Measurements from ENCODE around the gene SLC44A3. TPM values are rescaled to one million over a fixed set of nuclear protein-coding genes. Genes with fewer than 3 reads are reported as not detected.

SLC44A3 gene
- total and polyA plus RNA-seq, 2 of the 13 experiments (the other 11 are each of a cell fraction or from before 2014, with no cell fraction given) = 6.8 to 14.1 TPM

DNA sequence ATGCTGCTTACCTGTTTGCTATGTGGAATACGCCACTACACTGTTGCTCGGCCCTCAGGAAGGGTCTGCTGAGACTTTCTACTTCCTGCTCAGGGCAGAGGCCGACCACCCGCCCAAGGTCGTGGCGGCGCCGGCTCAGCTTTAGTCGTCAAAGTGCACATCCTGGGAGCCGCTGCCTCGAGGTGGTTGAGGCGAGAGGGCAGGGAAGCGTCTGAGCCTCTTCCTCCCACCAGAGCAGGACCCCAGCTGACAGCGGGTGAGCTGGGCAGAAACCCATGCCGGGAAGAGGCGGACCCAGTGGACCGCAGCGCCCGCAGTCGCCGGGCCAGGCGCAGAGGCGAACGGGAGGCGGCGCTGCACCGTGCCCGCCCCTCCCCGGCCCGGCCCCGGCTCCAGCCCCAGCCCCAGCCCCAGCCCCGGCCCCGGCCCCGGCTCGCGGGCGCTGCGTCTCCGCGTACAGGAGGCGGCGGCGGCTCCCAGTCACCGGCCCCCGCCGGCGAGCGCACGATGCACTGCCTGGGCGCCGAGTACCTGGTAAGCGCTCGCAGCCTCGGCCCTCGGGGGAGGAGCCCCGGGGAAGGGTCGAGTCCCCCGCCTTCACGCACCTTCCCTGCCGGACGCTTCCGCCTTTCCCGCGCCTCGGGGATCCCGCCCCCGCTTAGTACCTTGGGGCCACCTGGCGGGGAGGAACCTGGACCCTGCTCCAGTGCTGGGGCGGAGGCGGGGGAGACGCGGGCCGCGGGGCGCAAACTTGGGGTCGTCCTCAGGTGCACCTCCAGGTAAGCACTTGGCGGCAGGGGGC lies at the start of gene SLC44A3 (continued):
- TF ChIP-seq, protein P1, sequence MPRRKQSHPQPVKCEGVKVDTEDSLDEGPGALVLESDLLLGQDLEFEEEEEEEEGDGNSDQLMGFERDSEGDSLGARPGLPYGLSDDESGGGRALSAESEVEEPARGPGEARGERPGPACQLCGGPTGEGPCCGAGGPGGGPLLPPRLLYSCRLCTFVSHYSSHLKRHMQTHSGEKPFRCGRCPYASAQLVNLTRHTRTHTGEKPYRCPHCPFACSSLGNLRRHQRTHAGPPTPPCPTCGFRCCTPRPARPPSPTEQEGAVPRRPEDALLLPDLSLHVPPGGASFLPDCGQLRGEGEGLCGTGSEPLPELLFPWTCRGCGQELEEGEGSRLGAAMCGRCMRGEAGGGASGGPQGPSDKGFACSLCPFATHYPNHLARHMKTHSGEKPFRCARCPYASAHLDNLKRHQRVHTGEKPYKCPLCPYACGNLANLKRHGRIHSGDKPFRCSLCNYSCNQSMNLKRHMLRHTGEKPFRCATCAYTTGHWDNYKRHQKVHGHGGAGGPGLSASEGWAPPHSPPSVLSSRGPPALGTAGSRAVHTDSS (CRISPR knock-in tag; conservative IDR thresholded peaks at IDR 0.05) = no peak
- TF ChIP-seq ZNF775 (CRISPR knock-in tag; IDR thresholded peaks at IDR 0.05; ENCODE audit: borderline replicate concordance) (no peak), NFIB (CRISPR knock-in tag; IDR thresholded peaks at IDR 0.05; ENCODE audit: borderline replicate concordance) (no peak), MXD4 (CRISPR knock-in tag; IDR thresholded peaks at IDR 0.05) (peak; percentile 73; the same call in 1 of the 2 replicates), ZNF264 (CRISPR knock-in tag; IDR thresholded peaks at IDR 0.05) (no peak), ZFP41 (CRISPR knock-in tag; IDR thresholded peaks at IDR 0.05; ENCODE audit: borderline replicate concordance) (no peak), ZNF788 (CRISPR knock-in tag; IDR thresholded peaks at IDR 0.05; ENCODE audit: borderline replicate concordance) (no peak), TEAD3 (CRISPR knock-in tag; optimal IDR thresholded peaks at IDR 0.05; ENCODE audit: borderline replicate concordance) (peak; percentile 32), MATR3 (CRISPR knock-in tag; IDR thresholded peaks at IDR 0.05) (no peak), ZNF720 (CRISPR knock-in tag; IDR thresholded peaks at IDR 0.05) (no peak), ZNF180 (CRISPR knock-in tag; IDR thresholded peaks at IDR 0.05; ENCODE audit: borderline replicate concordance, low read depth) (no peak), HOXA7 (CRISPR knock-in tag; IDR thresholded peaks at IDR 0.05) (no peak), ERF (CRISPR knock-in tag; IDR thresholded peaks at IDR 0.05) (peak; percentile 72), ZNF44 (CRISPR knock-in tag; IDR thresholded peaks at IDR 0.05) (no peak), HHEX (CRISPR knock-in tag; IDR thresholded peaks at IDR 0.05) (no peak), ZNF367 (CRISPR knock-in tag; IDR thresholded peaks at IDR 0.05; ENCODE audit: borderline replicate concordance) (no peak), ZNF574 (CRISPR knock-in tag; IDR thresholded peaks at IDR 0.05) (peak; percentile 67), PTBP1 (IDR thresholded peaks at IDR 0.05; ENCODE audit: low read depth, low read length, poor library complexity, severe bottlenecking) (no peak), HNF4G (IDR thresholded peaks at IDR 0.05; ENCODE audit: borderline replicate concordance, low read depth, low read length) (no peak), HNF4G (CRISPR knock-in tag; IDR thresholded peaks at IDR 0.05; ENCODE audit: borderline replicate concordance, low read depth) (no peak), ZNF792 (CRISPR knock-in tag; IDR thresholded peaks at IDR 0.05) (no peak), ZNF33B (CRISPR knock-in tag; IDR thresholded peaks at IDR 0.05) (no peak)
- TF ChIP-seq, protein P2, sequence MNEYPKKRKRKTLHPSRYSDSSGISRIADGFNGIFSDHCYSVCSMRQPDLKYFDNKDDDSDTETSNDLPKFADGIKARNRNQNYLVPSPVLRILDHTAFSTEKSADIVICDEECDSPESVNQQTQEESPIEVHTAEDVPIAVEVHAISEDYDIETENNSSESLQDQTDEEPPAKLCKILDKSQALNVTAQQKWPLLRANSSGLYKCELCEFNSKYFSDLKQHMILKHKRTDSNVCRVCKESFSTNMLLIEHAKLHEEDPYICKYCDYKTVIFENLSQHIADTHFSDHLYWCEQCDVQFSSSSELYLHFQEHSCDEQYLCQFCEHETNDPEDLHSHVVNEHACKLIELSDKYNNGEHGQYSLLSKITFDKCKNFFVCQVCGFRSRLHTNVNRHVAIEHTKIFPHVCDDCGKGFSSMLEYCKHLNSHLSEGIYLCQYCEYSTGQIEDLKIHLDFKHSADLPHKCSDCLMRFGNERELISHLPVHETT (CRISPR knock-in tag; conservative IDR thresholded peaks at IDR 0.05) = no peak
- TF ChIP-seq, protein P3, sequence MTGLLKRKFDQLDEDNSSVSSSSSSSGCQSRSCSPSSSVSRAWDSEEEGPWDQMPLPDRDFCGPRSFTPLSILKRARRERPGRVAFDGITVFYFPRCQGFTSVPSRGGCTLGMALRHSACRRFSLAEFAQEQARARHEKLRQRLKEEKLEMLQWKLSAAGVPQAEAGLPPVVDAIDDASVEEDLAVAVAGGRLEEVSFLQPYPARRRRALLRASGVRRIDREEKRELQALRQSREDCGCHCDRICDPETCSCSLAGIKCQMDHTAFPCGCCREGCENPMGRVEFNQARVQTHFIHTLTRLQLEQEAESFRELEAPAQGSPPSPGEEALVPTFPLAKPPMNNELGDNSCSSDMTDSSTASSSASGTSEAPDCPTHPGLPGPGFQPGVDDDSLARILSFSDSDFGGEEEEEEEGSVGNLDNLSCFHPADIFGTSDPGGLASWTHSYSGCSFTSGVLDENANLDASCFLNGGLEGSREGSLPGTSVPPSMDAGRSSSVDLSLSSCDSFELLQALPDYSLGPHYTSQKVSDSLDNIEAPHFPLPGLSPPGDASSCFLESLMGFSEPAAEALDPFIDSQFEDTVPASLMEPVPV (CRISPR knock-in tag; IDR thresholded peaks at IDR 0.05) = 0 out of 2 replicates have a peak, but pooled peaks have one; percentile 16

All from HepG2 (cell line).